Ovary (tissue), 3 donors: ENCODE measurements around the gene PAK5.

ENCODE experiments used
- EP300 ChIP-seq: sonication (generic); formaldehyde crosslinking; IDR thresholded peaks from one replicate; pipeline ENCODE4 v1.6.1; 2017; ENCODE audit warnings: antibody characterized with exemption
- TF ChIP-seq, protein P1 (sequence below), 3 donors: fragments of 450-650 bp in 2 of 3; fragments of 200-600 bp in 1 of 3; IDR thresholded peaks; one replicate each; pipeline versions ENCODE4 v1.5.1 to v1.8.0; 2016 to 2022; ENCODE audit warnings: antibody characterized with exemption in 3 of 3, mild to moderate bottlenecking in 1 of 3
- donor health status: DM: no; HTN: no; CAD: no.

DNA sequence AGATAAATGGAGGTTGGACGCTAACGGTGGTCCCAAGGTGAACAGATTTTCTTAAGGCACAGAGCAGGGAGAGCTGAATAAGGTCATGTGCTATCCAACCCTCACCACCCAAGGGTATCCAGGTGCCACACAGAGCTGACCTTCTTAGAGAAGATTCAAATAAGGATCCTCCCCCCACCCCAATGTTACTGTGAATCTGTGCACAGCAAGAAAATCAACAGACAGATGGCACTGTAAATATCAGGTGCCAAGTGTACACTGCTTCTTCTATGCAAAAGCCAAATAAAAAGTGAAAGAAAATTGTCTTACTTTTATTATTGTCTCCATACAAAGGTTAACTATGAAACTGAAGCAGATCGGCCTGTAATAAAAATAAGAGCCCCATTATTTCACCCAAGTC, 96.9 kb downstream of the PAK5 start:
- TF ChIP-seq EP300: no peak
- TF ChIP-seq, protein P1, sequence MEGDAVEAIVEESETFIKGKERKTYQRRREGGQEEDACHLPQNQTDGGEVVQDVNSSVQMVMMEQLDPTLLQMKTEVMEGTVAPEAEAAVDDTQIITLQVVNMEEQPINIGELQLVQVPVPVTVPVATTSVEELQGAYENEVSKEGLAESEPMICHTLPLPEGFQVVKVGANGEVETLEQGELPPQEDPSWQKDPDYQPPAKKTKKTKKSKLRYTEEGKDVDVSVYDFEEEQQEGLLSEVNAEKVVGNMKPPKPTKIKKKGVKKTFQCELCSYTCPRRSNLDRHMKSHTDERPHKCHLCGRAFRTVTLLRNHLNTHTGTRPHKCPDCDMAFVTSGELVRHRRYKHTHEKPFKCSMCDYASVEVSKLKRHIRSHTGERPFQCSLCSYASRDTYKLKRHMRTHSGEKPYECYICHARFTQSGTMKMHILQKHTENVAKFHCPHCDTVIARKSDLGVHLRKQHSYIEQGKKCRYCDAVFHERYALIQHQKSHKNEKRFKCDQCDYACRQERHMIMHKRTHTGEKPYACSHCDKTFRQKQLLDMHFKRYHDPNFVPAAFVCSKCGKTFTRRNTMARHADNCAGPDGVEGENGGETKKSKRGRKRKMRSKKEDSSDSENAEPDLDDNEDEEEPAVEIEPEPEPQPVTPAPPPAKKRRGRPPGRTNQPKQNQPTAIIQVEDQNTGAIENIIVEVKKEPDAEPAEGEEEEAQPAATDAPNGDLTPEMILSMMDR (IDR thresholded peaks at IDR 0.05): no peak
